ENCODE measurements around the gene PRPF38A.

PRPF38A gene

DNA sequence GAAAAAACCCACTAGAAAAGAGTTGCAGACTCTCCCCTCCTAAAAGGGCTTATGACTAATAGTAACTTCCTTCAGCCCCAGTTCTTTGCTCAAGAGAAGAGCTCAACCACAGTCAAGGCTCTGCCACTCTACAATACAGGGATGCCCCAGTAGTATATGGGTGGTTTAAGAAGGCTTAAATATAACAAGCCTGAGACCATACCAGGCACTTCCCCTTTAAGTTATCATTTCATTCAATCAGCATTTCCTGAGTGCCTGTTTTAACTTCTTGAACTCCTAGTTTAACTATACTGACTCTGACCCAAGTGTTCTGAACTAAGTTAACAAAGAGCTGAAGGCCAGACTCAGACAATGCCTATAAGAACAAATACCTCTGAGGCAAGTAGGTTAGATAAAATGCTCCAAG lies 19.8 kb downstream of the PRPF38A start:
- Histone ChIP-seq H3K27me3 (ENCODE audit: control insufficient read depth, insufficient read depth, low read length, poor library complexity, severe bottlenecking) (no peaks in the 10 kb centered on the region), H3K4me3 (ENCODE audit: insufficient read depth, low read depth, low read length) (no peak overlapping the region), H3K27ac (ENCODE audit: insufficient read depth, low read depth, low read length, poor library complexity, severe bottlenecking) (no peak overlapping the region), H3K9me3 (ENCODE audit: control insufficient read depth, low read length) (no peaks in the 10 kb centered on the region), H3K4me1 (ENCODE audit: control insufficient read depth, insufficient read depth, low read length) (no peaks in the 10 kb centered on the region), H3K36me3 (ENCODE audit: control insufficient read depth, insufficient read depth, low read length) (peaks cover 19% of the 10 kb centered on the region)

GRCh38 chr1:52424813-52425212 lies 20.4 kb downstream of the PRPF38A start:
- Histone ChIP-seq H3K27ac (ENCODE audit: insufficient read depth, low read depth, low read length, poor library complexity, severe bottlenecking) (no peak overlapping the region), H3K27me3 (ENCODE audit: control insufficient read depth, insufficient read depth, low read length, poor library complexity, severe bottlenecking) (no peaks in the 10 kb centered on the region), H3K9me3 (ENCODE audit: control insufficient read depth, low read length) (no peaks in the 10 kb centered on the region), H3K4me3 (ENCODE audit: insufficient read depth, low read depth, low read length) (no peak overlapping the region), H3K4me1 (ENCODE audit: control insufficient read depth, insufficient read depth, low read length) (no peaks in the 10 kb centered on the region), H3K36me3 (ENCODE audit: control insufficient read depth, insufficient read depth, low read length) (peaks cover 19% of the 10 kb centered on the region)
- WGBS, 2 experiments = 83 to 89% methylated on average over 1 of the region's 1 CpG

DNA sequence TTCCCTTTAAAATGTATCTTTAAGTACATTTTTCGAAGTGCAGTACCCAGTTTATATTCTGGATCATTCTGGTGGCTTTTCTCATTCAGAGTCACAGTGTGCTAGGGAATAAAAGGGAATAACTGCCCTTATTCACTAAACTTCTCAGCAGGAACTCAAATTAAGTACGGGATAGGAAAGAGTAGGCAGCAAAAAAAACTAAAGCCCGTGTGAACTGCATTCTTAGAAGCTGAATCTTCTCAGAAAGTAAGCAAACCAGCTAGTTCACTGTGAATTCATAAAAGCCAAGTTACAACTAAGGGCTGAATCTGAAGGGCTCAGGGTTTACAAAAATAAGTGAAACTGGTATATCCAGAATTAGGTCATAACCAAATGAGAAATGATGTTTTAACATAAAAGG lies 22.0 kb downstream of the PRPF38A start:
- 77 to 88% methylated on average over 3 of the region's 3 CpGs for WGBS, 2 experiments
- Histone ChIP-seq H3K4me3 (ENCODE audit: insufficient read depth, low read depth, low read length) (no peak overlapping the region), H3K9me3 (ENCODE audit: control insufficient read depth, low read length) (no peaks in the 10 kb centered on the region), H3K4me1 (ENCODE audit: control insufficient read depth, insufficient read depth, low read length) (no peaks in the 10 kb centered on the region), H3K27me3 (ENCODE audit: control insufficient read depth, insufficient read depth, low read length, poor library complexity, severe bottlenecking) (no peaks in the 10 kb centered on the region), H3K36me3 (ENCODE audit: control insufficient read depth, insufficient read depth, low read length) (peaks cover 31% of the 10 kb centered on the region), H3K27ac (ENCODE audit: insufficient read depth, low read depth, low read length, poor library complexity, severe bottlenecking) (no peak overlapping the region)

DNA sequence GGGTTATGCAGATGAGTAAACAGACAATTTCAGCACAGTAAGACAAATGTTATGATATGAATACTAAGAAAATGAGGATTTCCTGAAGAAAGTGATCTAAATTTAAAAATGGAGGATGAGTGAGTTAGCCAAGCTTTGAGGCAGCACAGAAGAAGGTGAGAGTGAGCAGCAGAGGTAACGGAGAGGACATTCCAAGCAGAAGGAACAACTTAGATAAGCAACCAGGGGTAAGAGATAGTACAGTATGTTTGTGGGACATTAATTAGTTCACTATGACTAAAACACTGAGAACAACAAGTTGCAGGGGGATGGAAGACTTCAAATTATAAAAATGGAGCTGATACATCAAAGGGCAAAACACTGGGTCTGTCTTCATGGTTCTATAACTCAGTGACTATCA lies 22.8 kb downstream of the PRPF38A start:
- no peaks in the 10 kb centered on the region for H3K9me3 ChIP-seq (ENCODE audit: control insufficient read depth, low read length)

DNA sequence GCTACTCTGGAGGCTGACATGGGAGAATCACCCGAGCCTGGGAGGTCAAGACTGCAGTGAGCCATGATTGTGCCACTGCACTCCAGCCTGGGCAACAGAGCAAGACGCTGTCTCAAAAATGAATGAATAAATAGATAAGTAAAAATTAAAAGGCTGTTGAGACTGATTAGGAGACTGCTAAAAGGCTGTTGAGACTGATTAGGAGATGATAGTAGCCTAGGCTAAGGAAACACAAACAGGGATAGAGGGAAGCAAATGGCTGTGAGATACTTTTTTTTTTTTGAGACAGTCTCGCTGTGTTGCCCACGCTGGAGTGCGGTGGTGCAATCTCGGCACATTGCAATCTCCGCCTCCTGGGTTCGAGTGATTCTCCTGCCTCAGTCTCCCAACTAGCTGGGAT lies 28.4 kb downstream of the PRPF38A start:
- H3K36me3 ChIP-seq (ENCODE audit: control insufficient read depth, insufficient read depth, low read length) = peaks cover 36% of the 10 kb centered on the region
- H3K27me3 ChIP-seq (ENCODE audit: control insufficient read depth, insufficient read depth, low read length, poor library complexity, severe bottlenecking) = no peaks in the 10 kb centered on the region
- no peak overlapping the region for H3K4me3 ChIP-seq (ENCODE audit: insufficient read depth, low read depth, low read length)
- H3K4me1 ChIP-seq (ENCODE audit: control insufficient read depth, insufficient read depth, low read length) = no peaks in the 10 kb centered on the region
- H3K27ac ChIP-seq (ENCODE audit: insufficient read depth, low read depth, low read length, poor library complexity, severe bottlenecking) = no peak overlapping the region
- WGBS, 2 experiments = 93 to 95% methylated on average over 8 of the region's 8 CpGs
- no peaks in the 10 kb centered on the region for H3K9me3 ChIP-seq (ENCODE audit: control insufficient read depth, low read length)

More for the DNA sequence above, 22.8 kb downstream of the PRPF38A start:
- Histone ChIP-seq H3K27ac (ENCODE audit: insufficient read depth, low read depth, low read length, poor library complexity, severe bottlenecking) (no peak overlapping the region), H3K27me3 (ENCODE audit: control insufficient read depth, insufficient read depth, low read length, poor library complexity, severe bottlenecking) (no peaks in the 10 kb centered on the region), H3K36me3 (ENCODE audit: control insufficient read depth, insufficient read depth, low read length) (peaks cover 29% of the 10 kb centered on the region), H3K4me3 (ENCODE audit: insufficient read depth, low read depth, low read length) (no peak overlapping the region), H3K4me1 (ENCODE audit: control insufficient read depth, insufficient read depth, low read length) (no peaks in the 10 kb centered on the region)
- WGBS, 2 experiments = 97 to 100% methylated on average over 1 of the region's 1 CpG

DNA sequence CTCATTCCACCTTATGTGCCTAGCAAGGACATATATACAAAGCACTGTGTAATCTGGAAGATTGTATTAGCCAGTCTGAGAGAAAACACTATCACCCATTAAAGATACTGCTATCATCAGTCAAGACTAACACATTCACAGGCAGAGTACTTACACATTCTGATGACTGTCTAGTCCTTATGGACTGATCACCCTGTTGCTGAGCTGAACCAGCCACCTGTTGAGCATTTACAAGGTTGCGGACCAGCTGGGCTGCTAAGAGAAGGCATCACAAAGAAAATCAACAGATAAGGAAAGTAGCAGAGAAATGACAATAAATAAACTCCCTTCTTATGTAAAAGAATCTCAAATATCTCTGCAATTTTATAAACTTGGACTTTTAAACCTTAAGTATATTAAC lies 30.8 kb downstream of the PRPF38A start:
- 80 to 100% methylated on average over 1 of the region's 1 CpG for WGBS, 2 experiments
- Histone ChIP-seq H3K9me3 (ENCODE audit: control insufficient read depth, low read length) (no peaks in the 10 kb centered on the region), H3K27me3 (ENCODE audit: control insufficient read depth, insufficient read depth, low read length, poor library complexity, severe bottlenecking) (no peaks in the 10 kb centered on the region), H3K4me3 (ENCODE audit: insufficient read depth, low read depth, low read length) (no peak overlapping the region), H3K36me3 (ENCODE audit: control insufficient read depth, insufficient read depth, low read length) (peaks cover 32% of the 10 kb centered on the region), H3K4me1 (ENCODE audit: control insufficient read depth, insufficient read depth, low read length) (no peaks in the 10 kb centered on the region), H3K27ac (ENCODE audit: insufficient read depth, low read depth, low read length, poor library complexity, severe bottlenecking) (no peak overlapping the region)

DNA sequence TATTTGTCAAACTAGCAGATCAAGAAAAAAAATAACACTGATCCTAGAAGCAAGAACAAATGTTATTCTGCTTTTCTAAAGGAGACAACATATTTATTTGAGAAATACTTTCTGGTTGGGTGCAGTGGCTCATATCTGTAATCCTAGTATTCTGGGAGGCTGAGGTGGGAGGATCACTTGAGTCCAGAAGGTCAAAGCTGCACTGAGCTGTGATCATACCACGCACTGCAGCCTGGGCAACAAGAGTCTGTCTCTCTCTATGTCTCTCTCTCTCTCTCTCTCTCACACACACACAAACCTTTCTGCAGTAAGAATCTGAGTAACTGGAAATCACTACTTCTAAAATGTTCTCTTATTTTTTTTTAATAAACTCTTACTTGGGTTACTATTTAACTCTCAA lies 31.2 kb downstream of the PRPF38A start:
- H3K4me1 ChIP-seq (ENCODE audit: control insufficient read depth, insufficient read depth, low read length) = no peaks in the 10 kb centered on the region
- no peaks in the 10 kb centered on the region for H3K27me3 ChIP-seq (ENCODE audit: control insufficient read depth, insufficient read depth, low read length, poor library complexity, severe bottlenecking)
- H3K36me3 ChIP-seq (ENCODE audit: control insufficient read depth, insufficient read depth, low read length) = peaks cover 28% of the 10 kb centered on the region
- 81 to 93% methylated on average over 1 of the region's 1 CpG for WGBS, 2 experiments
- H3K27ac ChIP-seq (ENCODE audit: insufficient read depth, low read depth, low read length, poor library complexity, severe bottlenecking) = no peak overlapping the region
- H3K4me3 ChIP-seq (ENCODE audit: insufficient read depth, low read depth, low read length) = no peak overlapping the region
- H3K9me3 ChIP-seq (ENCODE audit: control insufficient read depth, low read length) = no peaks in the 10 kb centered on the region

GRCh38 chr1:52436817-52437216 lies 32.4 kb downstream of the PRPF38A start:
- Histone ChIP-seq H3K9me3 (ENCODE audit: control insufficient read depth, low read length) (no peaks in the 10 kb centered on the region), H3K4me3 (ENCODE audit: insufficient read depth, low read depth, low read length) (no peak overlapping the region), H3K4me1 (ENCODE audit: control insufficient read depth, insufficient read depth, low read length) (no peaks in the 10 kb centered on the region), H3K36me3 (ENCODE audit: control insufficient read depth, insufficient read depth, low read length) (peaks cover 25% of the 10 kb centered on the region), H3K27me3 (ENCODE audit: control insufficient read depth, insufficient read depth, low read length, poor library complexity, severe bottlenecking) (no peaks in the 10 kb centered on the region), H3K27ac (ENCODE audit: insufficient read depth, low read depth, low read length, poor library complexity, severe bottlenecking) (no peak overlapping the region)
- 77 to 80% methylated on average over 6 to 7 of the region's 7 CpGs for WGBS, 2 experiments

GRCh38 chr1:52439976-52440375 lies 35.6 kb downstream of the PRPF38A start:
- H3K27ac ChIP-seq (ENCODE audit: insufficient read depth, low read depth, low read length, poor library complexity, severe bottlenecking) = no peak overlapping the region
- WGBS, 2 experiments = 93 to 95% methylated on average over 2 to 4 of the region's 4 CpGs
- H3K4me1 ChIP-seq (ENCODE audit: control insufficient read depth, insufficient read depth, low read length) = no peaks in the 10 kb centered on the region
- H3K27me3 ChIP-seq (ENCODE audit: control insufficient read depth, insufficient read depth, low read length, poor library complexity, severe bottlenecking) = no peaks in the 10 kb centered on the region
- H3K9me3 ChIP-seq (ENCODE audit: control insufficient read depth, low read length) = no peaks in the 10 kb centered on the region
- peaks cover 20% of the 10 kb centered on the region for H3K36me3 ChIP-seq (ENCODE audit: control insufficient read depth, insufficient read depth, low read length)
- no peak overlapping the region for H3K4me3 ChIP-seq (ENCODE audit: insufficient read depth, low read depth, low read length)

- no peak overlapping the region for H3K4me3 ChIP-seq (ENCODE audit: insufficient read depth, low read depth, low read length)
- H3K36me3 ChIP-seq (ENCODE audit: control insufficient read depth, insufficient read depth, low read length) = peaks cover 9% of the 10 kb centered on the region
- WGBS, 2 experiments = 100% methylated on average over 2 of the region's 2 CpGs
- no peaks in the 10 kb centered on the region for H3K27me3 ChIP-seq (ENCODE audit: control insufficient read depth, insufficient read depth, low read length, poor library complexity, severe bottlenecking)
- no peaks in the 10 kb centered on the region for H3K4me1 ChIP-seq (ENCODE audit: control insufficient read depth, insufficient read depth, low read length)
- no peaks in the 10 kb centered on the region for H3K9me3 ChIP-seq (ENCODE audit: control insufficient read depth, low read length)
- no peak overlapping the region for H3K27ac ChIP-seq (ENCODE audit: insufficient read depth, low read depth, low read length, poor library complexity, severe bottlenecking)
These were observed 40.1 kb downstream of the PRPF38A start for GRCh38 chr1:52444463-52444862.

- Histone ChIP-seq H3K36me3 (ENCODE audit: control insufficient read depth, insufficient read depth, low read length) (peaks cover 11% of the 10 kb centered on the region), H3K27ac (ENCODE audit: insufficient read depth, low read depth, low read length, poor library complexity, severe bottlenecking) (no peak overlapping the region), H3K9me3 (ENCODE audit: control insufficient read depth, low read length) (no peaks in the 10 kb centered on the region), H3K4me1 (ENCODE audit: control insufficient read depth, insufficient read depth, low read length) (no peaks in the 10 kb centered on the region), H3K4me3 (ENCODE audit: insufficient read depth, low read depth, low read length) (no peak overlapping the region), H3K27me3 (ENCODE audit: control insufficient read depth, insufficient read depth, low read length, poor library complexity, severe bottlenecking) (no peaks in the 10 kb centered on the region)
- 93 to 100% methylated on average over 1 of the region's 1 CpG for WGBS, 2 experiments
These were observed 49.7 kb downstream of the PRPF38A start for GRCh38 chr1:52454127-52454526.

Measured in ectodermal cell (in vitro differentiated cells).